ENCODE results near the gene ZFYVE28.

Gene ZFYVE28

DNA sequence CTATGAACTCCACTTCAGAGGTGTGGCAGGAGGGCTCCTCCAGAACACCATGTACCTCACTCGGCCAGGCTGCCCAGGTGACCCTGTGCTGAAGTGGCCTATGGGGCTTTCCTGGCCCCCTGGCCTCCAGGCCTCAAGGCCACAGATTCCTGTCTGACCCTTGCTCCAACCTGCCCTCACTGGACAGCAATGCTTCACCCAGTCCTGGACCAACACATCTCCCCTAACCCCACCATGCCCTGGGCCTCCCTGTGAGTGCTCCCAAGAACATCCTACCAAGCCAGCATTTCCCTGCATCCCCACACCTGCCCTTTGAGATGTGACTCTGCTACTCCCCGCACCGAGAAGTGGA is 10.5 kb downstream of the ZFYVE28 start:
- Histone ChIP-seq H3K36me3 (no peaks in the 10 kb centered on the region), H3K27ac (no peak overlapping the region), H3K27me3 (peaks cover 31% of the 10 kb centered on the region), H3K9me3 (no peaks in the 10 kb centered on the region), H3K4me1 (ENCODE audit: control insufficient read depth in 1 of 2, insufficient read depth in 1 of 2, low read depth in 1 of 2, low read length in 1 of 2) (peaks cover 5 to 7% of the 10 kb centered on the region in 2 experiments), H3K4me3 (ENCODE audit: low read depth in 1 of 2, low read length in 1 of 2) (no peak overlapping the region)
- TF ChIP-seq, protein P1, sequence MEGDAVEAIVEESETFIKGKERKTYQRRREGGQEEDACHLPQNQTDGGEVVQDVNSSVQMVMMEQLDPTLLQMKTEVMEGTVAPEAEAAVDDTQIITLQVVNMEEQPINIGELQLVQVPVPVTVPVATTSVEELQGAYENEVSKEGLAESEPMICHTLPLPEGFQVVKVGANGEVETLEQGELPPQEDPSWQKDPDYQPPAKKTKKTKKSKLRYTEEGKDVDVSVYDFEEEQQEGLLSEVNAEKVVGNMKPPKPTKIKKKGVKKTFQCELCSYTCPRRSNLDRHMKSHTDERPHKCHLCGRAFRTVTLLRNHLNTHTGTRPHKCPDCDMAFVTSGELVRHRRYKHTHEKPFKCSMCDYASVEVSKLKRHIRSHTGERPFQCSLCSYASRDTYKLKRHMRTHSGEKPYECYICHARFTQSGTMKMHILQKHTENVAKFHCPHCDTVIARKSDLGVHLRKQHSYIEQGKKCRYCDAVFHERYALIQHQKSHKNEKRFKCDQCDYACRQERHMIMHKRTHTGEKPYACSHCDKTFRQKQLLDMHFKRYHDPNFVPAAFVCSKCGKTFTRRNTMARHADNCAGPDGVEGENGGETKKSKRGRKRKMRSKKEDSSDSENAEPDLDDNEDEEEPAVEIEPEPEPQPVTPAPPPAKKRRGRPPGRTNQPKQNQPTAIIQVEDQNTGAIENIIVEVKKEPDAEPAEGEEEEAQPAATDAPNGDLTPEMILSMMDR (IDR thresholded peaks at IDR 0.05), result no peak

DNA sequence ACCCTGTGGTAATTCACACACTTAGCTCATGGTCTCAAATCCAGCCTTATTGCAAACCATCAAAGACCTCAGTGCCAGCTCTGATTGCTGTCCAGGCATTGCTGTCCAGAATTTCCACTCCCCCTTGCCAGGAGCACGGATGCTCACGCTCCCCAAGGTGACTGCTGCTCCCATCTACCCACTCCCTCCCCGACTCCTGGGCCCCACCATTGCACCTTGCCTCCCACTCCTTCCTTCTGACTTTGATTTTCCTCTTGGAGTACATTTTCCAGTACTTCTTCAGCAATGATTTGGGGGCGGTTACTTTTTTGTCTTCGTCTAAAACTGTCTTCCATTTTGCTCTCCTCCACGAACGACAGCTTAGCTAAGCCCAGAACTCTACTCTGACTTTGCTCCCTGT is 11.5 kb downstream of the ZFYVE28 start:
- no peaks in the 10 kb centered on the region for H3K9me3 ChIP-seq
- TF ChIP-seq, protein P1 (IDR thresholded peaks at IDR 0.05), result no peak
- no peaks in the 10 kb centered on the region for H3K4me1 ChIP-seq (ENCODE audit: control insufficient read depth in 1 of 2, insufficient read depth in 1 of 2, low read depth in 1 of 2, low read length in 1 of 2)
- H3K4me3 ChIP-seq (ENCODE audit: low read depth in 1 of 2, low read length in 1 of 2), result no peak overlapping the region
- H3K27me3 ChIP-seq, result peaks cover 31% of the 10 kb centered on the region
- no peaks in the 10 kb centered on the region for H3K36me3 ChIP-seq
- H3K27ac ChIP-seq, result no peak overlapping the region

DNA sequence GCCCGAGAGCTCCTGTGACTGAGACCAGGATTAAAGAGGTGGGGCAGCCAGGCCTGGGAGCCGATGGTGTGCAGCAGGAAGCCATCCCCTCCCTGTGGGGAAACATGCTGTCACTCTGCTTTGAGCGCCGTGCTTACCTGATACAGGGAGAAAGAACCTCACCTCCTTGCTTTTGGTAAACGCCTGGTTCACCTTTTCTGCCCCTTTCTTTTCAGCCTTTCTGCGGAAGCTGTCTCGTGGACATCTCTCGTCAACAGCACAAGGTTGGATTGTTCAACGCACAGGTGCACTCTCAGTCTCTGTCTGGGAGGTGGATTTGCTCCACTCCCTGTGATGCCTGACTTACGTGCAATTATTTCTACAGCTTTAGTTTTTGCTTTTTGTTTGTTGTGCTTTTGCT is 12.0 kb downstream of the ZFYVE28 start:
- H3K27ac ChIP-seq, result no peak overlapping the region
- H3K4me3 ChIP-seq (ENCODE audit: low read depth in 1 of 2, low read length in 1 of 2), result no peak overlapping the region
- peaks cover 31% of the 10 kb centered on the region for H3K27me3 ChIP-seq
- H3K9me3 ChIP-seq, result no peaks in the 10 kb centered on the region
- H3K36me3 ChIP-seq, result no peaks in the 10 kb centered on the region
- TF ChIP-seq, protein P1 (IDR thresholded peaks at IDR 0.05), result no peak
- H3K4me1 ChIP-seq (ENCODE audit: control insufficient read depth in 1 of 2, insufficient read depth in 1 of 2, low read depth in 1 of 2, low read length in 1 of 2), result no peaks in the 10 kb centered on the region

DNA sequence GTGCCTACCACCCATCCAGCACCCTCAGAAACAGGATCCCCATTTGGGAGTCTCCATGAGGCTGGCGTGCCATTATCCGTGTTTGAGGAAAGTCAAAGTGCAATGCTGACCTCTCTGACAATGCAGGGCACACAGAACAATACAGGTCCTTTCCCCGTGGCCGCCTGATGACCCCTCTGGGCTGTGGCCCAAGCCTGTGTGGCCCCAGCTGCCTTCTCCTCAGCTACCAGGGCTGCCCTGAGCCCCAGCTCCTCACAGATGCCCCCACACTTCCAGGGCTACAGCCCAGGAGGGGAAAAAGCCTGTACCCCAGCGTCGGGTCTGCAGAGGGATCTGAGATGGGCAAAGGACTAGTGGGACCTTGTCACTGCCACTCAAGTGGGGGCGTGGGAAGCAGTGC is 15.5 kb downstream of the ZFYVE28 start:
- TF ChIP-seq, protein P1 (IDR thresholded peaks at IDR 0.05), result no peak
- Histone ChIP-seq H3K36me3 (no peaks in the 10 kb centered on the region), H3K4me1 (ENCODE audit: control insufficient read depth in 1 of 2, insufficient read depth in 1 of 2, low read depth in 1 of 2, low read length in 1 of 2) (no peaks in the 10 kb centered on the region), H3K27me3 (peaks cover 35% of the 10 kb centered on the region), H3K4me3 (ENCODE audit: low read depth in 1 of 2, low read length in 1 of 2) (no peak overlapping the region), H3K9me3 (no peaks in the 10 kb centered on the region), H3K27ac (no peak overlapping the region)

DNA sequence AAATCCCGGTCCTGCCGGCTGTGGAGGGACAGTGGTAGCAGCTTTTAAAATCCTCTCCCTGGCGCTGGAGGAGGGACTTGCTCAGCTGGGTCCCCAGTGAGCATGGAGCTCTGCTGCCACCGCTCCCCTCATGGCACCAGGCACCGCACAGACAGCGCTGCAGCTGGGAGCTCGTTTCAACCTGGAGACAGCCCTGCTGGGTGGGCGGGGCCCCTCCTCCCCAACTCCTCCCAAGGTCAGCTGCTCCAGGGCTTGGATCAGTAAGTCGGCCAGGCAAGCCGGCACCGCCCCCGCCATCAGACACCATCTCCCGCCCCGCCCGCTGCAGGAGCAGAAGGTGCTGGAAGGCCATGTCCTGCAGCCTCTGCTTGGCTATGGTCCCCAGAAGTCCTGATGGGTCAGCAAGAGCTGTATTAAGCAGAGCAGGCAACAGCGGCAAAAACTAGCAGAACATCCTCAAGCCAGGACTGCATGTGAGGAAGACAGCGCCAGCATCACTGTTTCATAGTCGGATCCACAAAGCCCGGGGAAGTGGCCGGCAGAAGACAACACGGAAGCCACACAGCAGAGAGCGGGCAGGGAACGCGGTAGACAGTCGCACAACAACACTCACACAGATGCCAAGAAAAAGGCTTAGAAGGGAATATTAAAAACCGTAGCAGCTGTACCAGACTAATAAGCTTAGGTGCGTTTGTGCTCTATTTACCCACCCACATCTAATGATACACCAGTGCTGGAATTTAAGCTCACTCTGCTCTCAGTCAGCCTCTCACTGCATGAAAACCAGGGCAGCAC is 16.2 kb downstream of the ZFYVE28 start:
- no peaks in the 10 kb centered on the region for H3K4me1 ChIP-seq (ENCODE audit: control insufficient read depth in 1 of 2, insufficient read depth in 1 of 2, low read depth in 1 of 2, low read length in 1 of 2)
- TF ChIP-seq, protein P1 (IDR thresholded peaks at IDR 0.05), result no peak
- H3K27ac ChIP-seq, result no peak overlapping the region
- H3K9me3 ChIP-seq, result no peaks in the 10 kb centered on the region
- H3K27me3 ChIP-seq, result peaks cover 35% of the 10 kb centered on the region
- H3K36me3 ChIP-seq, result no peaks in the 10 kb centered on the region
- H3K4me3 ChIP-seq (ENCODE audit: low read depth in 1 of 2, low read length in 1 of 2), result no peak overlapping the region

Measured in neutrophil (primary cell).